Fibroblast of lung (primary cell): ENCODE measurements around the gene AKAP13.

ENCODE experiments used
- CTCF ChIP-seq, 2 donors: IDR thresholded peaks in 1 of 2; conservative IDR thresholded peaks in 1 of 2; 1 replicate in 1 of 2; 2 replicates in 1 of 2; pipeline ENCODE4 v1.5.1; 2011 to 2012; ENCODE audit warnings: low read length in 2 of 2, control low read depth in 1 of 2, inconsistent platforms in 1 of 2, low read depth in 1 of 2, mild to moderate bottlenecking in 1 of 2
- EZH2 ChIP-seq: IDR thresholded peaks from 2 replicates; pipeline ENCODE4 v1.5.1; 2012; ENCODE audit warnings: low read length, control low read depth, mild to moderate bottlenecking; ENCODE audit errors: missing control alignments

- TF ChIP-seq CTCF (conservative IDR thresholded peaks at IDR 0.05 in 1 of 2, IDR thresholded peaks at IDR 0.05 in 1 of 2; ENCODE audit: low read depth in 1 of 2, low read length in 2 of 2), result no peak
- TF ChIP-seq EZH2, result no peak
Measured at GRCh38 chr15:85606738-85607137, 226.3 kb downstream of the AKAP13 start.
